HG02678 (cell line): ENCODE data around the gene ZSCAN26.

ENCODE experiments used
- ATAC-seq: cut with Tn5 transposase; IDR thresholded peaks from one replicate; pipeline ENCODE4 v1.9.1; 2021; ENCODE audit warnings: mild to moderate bottlenecking, moderate library complexity; ENCODE audit not compliant: unreplicated experiment

ZSCAN26 gene

DNA sequence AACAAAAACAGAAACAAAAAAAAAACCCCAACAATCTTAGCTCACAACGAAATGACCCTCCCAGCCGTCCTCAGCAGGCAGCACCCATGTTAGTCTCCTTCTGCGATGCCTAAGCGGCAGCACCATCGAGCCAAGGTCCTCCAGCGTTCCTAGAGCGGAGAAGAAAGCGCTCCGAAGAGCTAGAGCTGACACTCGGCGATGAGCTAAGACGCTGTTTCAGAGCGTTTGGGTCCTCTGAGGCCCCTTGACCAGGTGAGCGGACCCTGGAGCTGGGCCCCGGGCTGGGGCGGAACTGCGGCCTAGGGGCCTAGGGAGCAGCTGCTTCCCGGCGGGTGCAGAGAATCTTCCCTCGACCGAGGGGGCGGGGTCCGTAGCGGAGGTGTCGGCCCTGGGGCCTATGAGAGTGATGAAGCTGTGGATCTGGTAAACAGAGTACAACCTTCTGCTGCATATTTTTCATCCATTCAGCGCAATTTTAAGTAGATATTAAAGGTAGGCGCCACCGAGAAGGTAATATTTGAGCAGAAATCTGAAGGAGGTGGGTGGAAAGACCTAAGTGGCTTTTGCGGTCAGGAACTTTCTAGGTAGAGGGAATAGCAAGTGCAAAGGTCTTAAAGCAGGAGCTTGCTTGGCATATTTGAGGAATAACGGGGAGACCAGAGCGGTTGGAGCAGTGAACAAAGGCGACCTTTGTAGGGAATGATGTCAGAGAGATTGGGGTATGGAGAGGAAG lies at the start of gene ZSCAN26:
Gene ZSCAN26 (plus strand): TSS at position 182 of the 733 bp plus-strand sequence. CDS start 4,777 bp downstream, outside the sequence.
- peak; percentile 89 for ATAC-seq

DNA sequence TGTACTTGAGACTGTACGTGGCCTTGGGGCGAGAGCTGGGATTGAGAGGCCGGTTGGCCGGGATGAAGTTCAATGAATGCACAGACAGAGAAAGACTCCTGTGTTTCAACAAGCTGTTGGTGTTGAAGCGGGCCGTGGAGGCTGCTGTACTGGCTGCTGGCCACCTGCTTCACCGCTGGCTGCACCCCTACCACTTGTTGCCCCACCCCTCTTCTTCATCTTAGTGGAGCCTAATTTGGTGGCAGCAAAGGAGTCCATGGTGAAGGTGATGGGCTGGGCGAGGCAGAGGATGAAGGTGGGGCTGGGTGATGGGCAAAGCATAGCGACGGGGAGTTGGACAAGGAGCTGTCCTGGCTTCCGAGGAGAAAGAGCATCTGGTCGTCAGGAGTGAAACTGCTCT lies 49.1 kb upstream of the ZSCAN26 start:
- ATAC-seq: no peak

DNA sequence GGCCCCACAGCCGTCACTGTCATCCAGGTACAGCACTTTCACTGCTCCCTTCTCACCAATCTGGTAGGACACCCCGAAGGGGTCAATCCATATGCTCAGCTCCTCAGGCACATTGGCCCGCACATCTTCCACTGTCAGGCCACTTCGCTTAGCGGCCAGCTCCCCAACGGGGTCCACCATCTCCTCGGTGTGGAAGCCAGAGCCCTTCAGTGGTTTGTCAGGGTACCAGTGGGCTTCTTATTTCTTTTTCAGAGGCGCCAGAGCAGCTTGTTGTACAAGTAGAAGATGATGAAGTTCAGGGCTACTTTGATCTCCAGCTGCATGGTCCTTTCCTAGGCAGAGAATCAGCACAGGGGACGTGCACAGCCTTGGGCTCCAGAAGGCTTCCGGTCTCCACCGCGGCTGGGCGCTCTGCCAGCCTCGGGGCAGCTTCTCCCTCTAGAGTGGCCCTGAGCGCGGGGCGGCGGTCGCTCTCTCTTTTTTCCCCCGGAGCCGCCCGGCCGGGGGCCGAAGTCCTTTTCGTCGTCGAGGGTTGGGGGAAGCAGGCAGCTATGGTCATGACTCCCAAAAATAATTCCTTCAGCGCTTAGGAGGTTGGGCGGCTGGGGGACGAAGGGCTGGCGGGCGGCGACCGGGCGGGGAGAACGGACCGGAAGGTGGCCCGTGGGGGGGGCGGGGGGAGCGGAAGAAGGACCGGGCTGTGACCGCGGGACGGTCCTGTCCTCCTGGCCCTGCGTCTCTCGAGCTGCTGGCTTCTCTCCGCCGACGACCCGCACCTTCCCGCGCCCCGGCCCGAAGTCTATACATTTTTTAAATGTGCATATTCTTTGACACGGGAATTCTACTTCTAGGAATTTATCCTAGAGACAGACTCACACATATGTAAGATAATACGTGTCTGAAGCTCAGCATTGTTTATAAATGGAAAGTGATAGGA lies 48.4 kb upstream of the ZSCAN26 start:
- peak; percentile 79 for ATAC-seq

DNA sequence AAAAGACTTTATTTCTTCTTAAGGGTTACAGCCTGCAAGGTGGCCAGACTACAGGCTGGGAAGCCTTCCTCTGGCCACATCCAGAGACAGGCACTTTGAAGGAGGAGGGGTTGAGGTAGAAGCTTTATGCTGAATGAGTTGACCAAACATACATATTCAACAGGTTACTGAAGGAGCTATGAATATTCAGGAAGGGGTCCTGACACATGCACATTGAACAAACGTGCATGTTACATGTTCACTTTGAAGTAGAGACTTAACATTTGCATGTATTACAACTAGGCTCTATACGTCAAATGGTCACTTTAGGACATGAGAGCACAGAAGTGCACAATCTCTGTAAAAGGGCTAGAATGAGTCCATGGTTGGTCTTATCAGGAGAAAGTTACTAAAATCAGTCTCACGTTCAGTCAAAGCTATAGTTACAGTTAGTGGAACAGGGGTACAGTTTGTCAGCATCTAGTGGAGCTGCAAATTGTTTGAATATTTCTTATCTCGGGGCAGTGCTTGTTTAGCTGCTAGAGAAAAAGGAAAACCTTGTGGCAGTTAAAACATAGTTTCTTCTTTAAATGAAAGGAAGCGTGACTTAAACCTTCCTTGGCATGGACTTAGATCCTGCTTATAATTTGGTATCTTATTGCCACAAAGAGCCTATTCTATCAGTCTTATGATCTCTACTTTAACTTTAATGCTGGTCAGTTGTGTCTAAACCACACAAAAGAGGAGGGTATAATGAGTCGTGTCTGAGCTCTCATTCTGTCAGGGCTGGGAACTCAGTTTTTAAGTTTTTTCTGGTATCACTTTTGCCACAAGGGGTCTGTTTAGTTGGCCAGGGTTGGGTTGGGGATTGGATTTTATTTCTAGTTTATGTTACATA lies 46.4 kb upstream of the ZSCAN26 start:
- ATAC-seq: no peak

DNA sequence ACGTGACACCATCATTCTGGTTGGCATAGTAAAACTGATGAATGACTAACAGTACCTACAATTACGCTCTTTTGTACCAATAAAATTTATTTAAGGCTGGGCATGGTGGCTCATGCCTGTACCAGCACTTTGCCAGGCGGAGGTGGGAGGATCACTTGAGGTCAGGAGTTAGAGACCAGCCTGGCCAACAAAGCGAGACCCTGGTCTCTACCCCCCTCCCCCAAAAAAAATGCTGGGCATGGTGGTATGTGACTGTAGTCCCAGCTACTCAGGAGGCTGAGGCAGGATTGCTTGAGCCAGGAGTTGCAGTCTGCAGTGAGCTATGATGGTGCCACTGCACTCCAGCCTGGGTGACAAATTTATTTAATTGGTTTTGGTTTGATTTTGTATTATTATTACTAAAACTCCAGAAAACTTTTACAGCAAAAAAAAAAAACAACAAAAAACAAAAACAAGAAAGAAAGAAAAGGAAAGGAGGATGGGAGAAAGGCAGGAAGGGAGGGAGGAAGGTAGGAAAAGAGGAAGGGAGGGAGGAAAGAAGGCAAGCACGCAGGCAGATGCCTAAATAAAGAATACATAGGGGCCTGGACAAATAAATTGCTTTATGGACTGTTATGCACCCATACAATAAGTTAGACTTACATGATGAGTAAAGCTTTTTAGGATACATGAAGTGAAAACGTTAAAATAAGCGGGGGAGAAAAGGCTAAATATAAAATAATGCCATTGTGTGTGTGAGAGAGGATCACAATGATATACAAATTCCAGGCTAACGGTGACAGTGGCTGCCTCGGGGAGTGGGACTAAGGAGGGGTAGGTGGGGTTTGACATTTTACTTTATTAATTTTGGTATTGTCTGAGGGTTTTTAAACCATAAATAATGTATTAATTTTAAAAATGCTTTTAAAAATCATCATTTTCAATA lies 42.5 kb upstream of the ZSCAN26 start:
- ATAC-seq: no peak

DNA sequence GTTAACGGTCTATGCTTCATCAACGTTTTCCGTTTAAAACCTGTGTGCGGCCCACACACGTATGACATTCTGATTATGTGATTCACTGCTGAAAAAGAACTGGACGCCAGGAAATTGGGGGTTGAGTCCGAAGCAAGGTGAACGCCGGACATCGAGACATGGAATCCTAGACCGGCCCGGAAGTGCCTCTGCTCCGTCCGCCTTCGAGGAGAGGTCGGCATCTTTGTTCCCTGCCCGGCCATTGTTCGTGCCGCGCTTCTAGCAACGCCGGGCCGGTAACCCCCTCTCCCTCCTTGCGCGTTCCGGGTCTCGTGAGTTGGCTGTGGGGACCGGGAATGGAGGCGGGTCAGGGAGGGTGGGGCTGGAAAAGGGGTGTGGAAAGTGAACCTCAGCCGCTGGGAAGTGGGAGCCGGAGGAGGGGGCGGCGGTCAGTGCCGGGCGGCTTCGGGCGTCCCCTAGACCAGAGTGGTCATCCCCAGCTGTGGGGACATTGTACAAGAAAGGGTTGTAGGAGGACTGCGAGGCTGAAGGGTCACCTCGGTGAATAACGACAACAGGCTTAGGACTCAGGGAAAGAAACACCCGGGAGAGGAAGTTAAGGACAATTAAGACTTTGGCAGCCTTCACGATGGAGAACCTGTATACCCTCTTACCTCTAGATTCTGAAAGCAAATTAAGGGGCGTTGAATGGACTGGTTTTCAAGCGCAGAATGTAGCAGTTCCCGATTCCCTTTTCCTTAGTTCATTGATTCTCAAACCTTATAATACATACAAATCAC lies 41.7 kb upstream of the ZSCAN26 start, which contains the start of gene ZSCAN9:
Gene ZSCAN9 (plus strand): TSS at position 220 of the 779 bp plus-strand sequence. CDS start 1,810 bp downstream, outside the sequence.
- peak; percentile 89 for ATAC-seq

DNA sequence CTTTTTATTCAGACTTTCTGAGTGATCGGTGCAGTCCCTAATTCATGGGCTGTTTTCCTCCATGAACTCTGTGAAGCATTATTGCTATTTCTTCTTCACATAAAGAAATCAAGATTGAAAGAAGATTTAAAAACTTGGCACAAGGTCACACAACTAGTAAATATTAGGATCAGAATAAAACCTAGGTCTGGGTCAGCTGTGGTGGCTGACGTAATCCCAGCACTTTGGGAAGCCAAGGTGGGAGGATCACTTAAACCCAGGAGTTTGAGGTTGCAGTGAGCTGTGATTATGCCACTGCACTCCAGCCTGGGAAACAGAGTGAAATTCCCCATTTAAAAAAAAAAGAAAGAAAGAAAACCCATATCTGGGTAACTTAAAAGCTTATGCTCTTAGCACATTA lies 40.5 kb upstream of the ZSCAN26 start:
- no peak for ATAC-seq

DNA sequence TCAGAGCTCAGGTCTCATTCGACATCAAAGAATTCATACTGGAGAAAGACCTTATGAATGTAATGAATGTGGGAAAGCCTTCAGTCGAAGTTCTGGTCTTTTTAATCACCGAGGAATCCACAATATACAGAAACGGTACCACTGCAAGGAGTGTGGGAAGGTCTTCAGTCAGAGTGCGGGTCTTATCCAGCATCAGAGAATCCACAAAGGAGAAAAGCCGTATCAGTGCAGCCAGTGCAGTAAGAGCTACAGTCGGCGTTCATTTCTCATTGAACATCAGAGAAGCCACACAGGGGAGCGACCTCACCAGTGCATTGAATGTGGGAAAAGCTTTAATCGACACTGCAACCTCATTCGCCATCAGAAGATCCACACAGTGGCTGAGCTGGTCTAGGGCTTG lies 34.2 kb upstream of the ZSCAN26 start:
- ATAC-seq: no peak

DNA sequence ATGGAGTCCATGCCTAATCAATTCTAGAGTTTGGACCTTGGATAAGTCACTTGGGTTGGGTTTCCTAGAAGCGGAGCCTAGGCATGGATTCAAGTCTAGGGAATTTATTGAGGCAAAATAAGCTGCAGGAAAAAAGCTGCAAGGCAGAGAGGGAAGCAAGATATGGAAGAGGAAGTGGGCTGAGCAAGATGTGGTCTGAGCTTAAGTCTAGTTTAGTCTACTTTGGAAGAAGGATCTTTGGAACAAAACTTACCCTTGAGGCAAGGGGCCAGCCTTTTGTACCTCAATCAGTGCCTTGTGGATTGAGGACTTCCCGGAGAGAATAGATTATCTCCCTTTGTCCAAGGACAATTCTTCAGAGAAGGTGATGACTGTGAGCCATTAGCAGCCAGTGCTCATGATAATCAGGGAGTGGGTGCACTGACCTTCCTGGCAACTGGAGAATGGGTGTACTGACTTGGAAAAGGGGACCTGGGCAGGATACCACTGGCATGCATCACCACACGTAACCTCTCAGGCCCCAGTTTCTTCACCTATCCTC lies 31.0 kb upstream of the ZSCAN26 start:
- no peak for ATAC-seq

DNA sequence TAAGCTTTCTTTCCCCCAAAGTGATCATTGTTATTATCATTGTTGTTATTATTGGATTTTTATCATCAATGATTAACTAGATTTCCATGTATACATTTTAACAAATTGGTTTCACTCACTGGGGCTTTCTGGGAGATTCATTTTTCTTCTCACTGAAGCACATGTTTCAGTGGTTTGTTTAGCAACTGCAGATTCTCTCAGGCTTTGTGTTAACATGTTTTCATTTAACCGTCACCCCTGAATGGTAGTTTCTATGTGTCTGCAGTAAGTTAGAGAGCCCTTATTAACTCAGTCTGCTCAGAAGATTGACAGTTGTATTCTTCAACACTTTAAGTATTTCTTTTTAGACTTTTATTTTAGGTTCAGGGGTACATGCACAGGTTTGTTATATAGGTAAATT lies 27.3 kb upstream of the ZSCAN26 start:
- peak; percentile 58 for ATAC-seq

DNA sequence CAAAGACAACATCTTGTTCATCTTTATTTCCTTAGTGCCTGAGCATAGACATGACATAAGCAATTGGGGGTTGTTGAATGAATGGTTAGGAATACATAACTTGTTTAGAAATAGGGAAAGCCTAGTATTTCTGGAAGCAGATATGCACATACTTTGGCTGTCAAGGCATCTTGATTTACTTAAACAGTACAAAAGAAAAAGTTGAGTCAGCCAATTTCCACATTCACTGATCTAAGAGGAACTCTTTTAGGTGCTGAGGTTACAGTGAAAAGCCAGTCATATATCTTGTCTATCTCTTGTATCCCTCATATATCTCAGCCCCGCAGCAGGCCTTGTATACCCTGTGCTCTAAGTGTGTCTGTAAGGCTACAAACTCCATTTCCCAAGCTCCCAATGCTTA lies 26.5 kb upstream of the ZSCAN26 start:
- no peak for ATAC-seq

DNA sequence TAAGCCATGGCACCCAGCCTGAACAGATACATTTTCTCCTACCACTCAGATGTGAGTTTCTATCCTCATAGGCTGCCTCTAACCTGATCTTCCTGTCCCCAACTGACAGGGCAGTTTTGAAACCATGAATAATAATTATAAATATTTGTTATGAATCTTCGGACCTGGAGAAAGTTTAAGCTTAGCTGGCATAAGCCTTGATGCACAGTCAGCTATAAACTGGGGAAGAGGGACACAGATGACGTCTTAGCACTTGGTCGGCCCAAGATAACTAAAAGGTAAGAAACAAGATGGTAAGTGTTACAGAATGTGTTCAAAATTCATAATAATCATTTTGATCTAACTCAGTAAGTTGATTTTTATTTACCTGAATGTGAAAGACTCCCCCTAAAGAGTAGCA lies 23.0 kb upstream of the ZSCAN26 start:
- ATAC-seq: no peak

DNA sequence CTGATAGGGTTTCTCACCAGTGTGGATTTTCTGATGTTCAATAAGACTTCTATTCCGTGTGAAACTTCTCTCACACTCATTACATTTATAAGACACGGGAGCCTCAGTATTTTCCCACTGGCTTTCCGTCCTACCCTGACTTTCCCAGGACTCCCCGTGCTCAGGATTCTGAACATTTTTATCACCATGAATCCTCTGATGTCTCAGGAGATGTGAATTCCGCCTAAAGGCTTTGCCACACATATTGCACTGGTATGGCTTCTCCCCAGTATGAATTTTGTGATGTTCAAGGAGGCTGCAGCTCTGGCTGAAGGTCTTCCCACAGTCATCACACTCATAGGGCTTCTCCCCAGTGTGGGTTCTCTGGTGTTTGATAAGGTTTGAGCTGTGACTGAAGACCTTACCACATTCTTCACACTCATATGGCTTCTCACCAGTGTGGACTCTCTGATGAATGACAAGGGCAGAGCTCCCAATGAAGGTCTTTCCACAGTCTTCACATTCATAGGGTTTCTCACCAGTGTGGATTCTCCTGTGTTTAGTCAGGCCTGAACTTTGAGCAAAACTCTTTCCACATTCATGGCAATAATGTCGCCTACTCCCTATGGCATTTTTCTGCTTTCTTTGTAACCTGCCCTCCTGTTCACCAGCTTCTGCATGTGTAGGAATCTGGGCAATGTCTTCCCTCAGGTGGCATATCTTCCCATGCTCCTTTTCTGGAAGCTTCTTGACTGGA lies 21.6 kb upstream of the ZSCAN26 start:
- ATAC-seq: no peak

DNA sequence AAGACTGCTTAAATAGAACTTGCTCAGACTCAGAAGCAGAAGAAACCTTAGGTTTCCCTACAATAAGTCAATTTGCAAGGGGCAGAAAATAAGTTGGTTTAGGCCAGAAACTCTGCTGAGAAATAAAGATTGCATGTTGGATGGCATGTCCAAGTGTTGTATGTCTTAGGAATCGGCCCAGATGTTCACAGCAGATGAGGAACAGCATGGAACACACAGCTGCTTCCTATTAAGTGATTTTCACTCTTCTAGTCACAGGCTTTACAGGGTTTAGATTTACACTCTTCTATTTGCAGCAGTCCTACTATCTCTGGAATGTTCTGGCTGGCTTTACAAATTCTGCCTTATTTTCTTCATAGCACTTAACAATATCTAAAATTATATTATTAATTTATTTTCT lies 18.0 kb upstream of the ZSCAN26 start:
- ATAC-seq: no peak

DNA sequence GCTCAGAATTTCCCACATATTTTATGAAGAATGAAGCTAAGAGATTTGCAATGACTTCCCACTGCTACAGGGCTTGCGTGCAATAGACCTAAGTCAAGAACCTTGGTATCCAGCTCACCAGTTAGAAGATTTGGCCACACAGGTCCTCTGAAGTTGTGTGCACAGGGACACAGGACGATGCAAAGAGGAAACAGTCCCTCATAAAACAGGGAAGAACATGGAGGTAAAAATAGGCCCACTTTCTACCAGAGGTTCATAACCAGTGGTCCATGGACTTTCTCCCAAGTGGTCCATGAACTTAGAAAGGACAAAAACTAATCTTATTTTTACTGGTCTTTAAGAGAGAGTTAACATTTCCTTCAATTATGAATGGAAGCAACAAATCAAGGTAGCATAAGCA lies 16.2 kb upstream of the ZSCAN26 start:
- ATAC-seq: no peak

DNA sequence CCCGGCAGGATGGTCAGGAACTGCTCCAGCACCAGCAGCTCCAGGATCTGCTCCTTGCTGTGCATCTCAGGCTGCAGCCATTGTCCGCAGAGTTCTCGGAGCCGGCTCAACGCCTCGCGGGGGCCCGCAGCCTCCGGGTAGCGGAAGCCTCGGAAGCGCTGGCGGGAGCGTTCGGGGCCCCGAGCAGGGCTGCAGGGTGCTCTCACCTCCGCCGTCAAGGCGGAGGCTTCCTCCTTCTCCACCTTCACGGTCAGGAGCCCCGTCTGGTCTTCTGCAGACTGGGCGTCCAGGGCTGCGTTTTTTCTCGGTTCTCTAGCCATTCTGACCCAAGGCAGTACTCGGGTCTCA lies 15.3 kb upstream of the ZSCAN26 start:
- ATAC-seq: peak; percentile 46

DNA sequence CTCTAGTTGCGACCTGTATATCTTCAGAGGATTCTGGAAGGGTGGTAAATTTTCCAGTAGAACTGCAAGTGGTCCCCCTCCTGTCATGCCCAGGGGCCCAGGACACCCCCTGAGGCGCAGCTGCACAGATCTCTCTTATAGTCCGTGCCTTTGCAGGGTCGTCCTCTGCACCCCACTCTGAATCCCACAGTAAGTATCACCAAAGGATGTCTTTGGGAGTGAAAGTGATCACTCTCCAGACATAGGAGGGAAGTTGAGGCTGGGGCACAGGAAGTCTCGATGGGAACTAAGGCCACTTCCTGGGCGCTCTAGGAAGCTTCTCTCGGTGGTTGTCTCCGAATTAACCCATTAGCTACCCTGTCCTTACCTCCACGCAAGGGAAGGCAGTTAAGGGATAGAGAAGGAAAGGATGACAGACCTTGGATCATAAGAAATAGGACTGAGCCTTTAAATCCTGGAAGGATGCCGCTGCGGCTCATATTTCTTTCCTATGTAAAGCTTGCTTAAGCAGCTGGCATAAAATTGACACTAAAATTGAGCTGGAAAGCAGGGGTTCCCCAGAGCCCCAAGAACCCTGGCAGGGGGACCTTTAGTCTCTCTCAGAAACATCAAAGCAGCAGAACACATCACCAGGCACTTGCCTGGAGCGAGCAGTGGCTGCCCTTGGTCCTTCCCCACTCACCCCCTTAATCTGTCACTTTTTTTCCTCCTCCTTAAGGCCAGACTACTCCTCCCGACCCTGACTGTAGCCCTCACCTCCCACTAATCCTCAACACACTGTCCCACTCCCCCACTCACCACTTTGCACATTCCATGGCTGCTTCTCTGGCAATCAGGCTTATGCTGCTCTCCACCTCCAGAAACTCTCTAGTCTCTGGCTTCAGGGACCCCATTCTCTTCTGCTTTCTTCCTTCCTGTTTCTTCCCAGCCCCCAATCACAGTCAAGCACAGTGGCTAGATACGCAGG lies 14.7 kb upstream of the ZSCAN26 start, which contains the start of gene ZKSCAN4:
Gene ZKSCAN4 (minus strand): TSS at position 261 of the 967 bp plus-strand sequence. CDS start 289 bp downstream, outside the sequence.
- peak; percentile 86 for ATAC-seq
